ENCODE results near the gene EYA3.

DNA sequence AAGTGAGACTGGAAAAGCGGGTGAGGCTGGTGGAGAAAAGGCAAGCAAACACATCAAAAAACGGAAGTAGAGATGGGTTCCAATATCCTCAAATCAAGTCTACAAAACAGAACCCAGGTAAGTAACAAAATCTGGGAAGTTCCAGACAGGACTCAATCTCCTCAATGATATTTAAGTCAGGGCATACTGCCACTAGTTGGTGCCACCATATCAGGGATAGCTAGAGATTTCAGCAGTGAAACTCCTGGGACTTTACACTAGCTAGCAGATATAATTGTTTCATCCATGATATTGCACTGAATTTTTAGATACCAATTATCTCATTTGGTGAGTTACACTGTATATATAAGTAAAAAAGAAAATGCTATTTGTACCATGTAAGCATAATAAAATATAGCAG, 52.0 kb downstream of the EYA3 start:
- TF ChIP-seq, protein P1, sequence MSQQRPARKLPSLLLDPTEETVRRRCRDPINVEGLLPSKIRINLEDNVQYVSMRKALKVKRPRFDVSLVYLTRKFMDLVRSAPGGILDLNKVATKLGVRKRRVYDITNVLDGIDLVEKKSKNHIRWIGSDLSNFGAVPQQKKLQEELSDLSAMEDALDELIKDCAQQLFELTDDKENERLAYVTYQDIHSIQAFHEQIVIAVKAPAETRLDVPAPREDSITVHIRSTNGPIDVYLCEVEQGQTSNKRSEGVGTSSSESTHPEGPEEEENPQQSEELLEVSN (IDR thresholded peaks at IDR 0.05), result no peak
- TF ChIP-seq, protein P2, sequence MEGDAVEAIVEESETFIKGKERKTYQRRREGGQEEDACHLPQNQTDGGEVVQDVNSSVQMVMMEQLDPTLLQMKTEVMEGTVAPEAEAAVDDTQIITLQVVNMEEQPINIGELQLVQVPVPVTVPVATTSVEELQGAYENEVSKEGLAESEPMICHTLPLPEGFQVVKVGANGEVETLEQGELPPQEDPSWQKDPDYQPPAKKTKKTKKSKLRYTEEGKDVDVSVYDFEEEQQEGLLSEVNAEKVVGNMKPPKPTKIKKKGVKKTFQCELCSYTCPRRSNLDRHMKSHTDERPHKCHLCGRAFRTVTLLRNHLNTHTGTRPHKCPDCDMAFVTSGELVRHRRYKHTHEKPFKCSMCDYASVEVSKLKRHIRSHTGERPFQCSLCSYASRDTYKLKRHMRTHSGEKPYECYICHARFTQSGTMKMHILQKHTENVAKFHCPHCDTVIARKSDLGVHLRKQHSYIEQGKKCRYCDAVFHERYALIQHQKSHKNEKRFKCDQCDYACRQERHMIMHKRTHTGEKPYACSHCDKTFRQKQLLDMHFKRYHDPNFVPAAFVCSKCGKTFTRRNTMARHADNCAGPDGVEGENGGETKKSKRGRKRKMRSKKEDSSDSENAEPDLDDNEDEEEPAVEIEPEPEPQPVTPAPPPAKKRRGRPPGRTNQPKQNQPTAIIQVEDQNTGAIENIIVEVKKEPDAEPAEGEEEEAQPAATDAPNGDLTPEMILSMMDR (IDR thresholded peaks at IDR 0.05; ENCODE audit: control extremely low read depth in 1 of 3, insufficient read depth in 1 of 3, low read depth in 1 of 3, low read length in 3 of 3), result peak in 1 of 3 experiments; percentile 6; a peak in 1 of 4 replicates
- no peak for TF ChIP-seq POLR2A (IDR thresholded peaks at IDR 0.05; ENCODE audit: control extremely low read depth in 1 of 2, low read depth in 2 of 2, low read length in 2 of 2)
- TF ChIP-seq RBBP5 (IDR thresholded peaks at IDR 0.05; ENCODE audit: borderline replicate concordance, low read depth, low read length), result no peak

Data from H1 (cell line).